ENCODE measurements around the gene ARID1A.

- no peak for TF ChIP-seq ZNF24 (IDR thresholded peaks at IDR 0.05)
- no peak for TF ChIP-seq HOXB6 (CRISPR knock-in tag; IDR thresholded peaks at IDR 0.05; ENCODE audit: borderline replicate concordance)
- TF ChIP-seq ZNF445 (CRISPR knock-in tag; IDR thresholded peaks at IDR 0.05; ENCODE audit: low read depth), result no peak
- no peak for TF ChIP-seq ZNF184 (CRISPR knock-in tag; IDR thresholded peaks at IDR 0.05)
These were observed 54.6 kb downstream of the ARID1A start for GRCh38 chr1:26750428-26750827.

Measured in K562 (cell line).